Activated T-helper 1 cell treated with Interleukin-2 at 50 U/mL for 16 hours (primary cell): ENCODE measurements around the gene ABL2.
"Not testable (repeated sequence)": the region's sequence is repeated elsewhere in the genome, so short reads cannot be mapped to it uniquely, and the experiment has no call there.

Experiments used
- DNase-seq: peaks from one replicate; pipeline ENCODE4 v3.0.0-alpha.2; 2020; ENCODE audit warnings: low read depth

The ABL2 gene

GRCh38 chr1:179135168-179135567 is 94.3 kb downstream of the ABL2 start:
- not testable (repeated sequence) for DNase-seq

GRCh38 chr1:179129702-179130473 is 99.6 kb downstream of the ABL2 start:
- DNase-seq: no peak

GRCh38 chr1:179128520-179128919 is 101.0 kb downstream of the ABL2 start:
- DNase-seq: no peak

GRCh38 chr1:179127163-179127895 is 102.1 kb downstream of the ABL2 start:
- DNase-seq: no peak

- DNase-seq: no peak
Observed at GRCh38 chr1:179126338-179127060, 103.0 kb downstream of the ABL2 start.

GRCh38 chr1:179124873-179125272 is 104.6 kb downstream of the ABL2 start:
- no peak for DNase-seq

GRCh38 chr1:179121159-179121938 is 108.1 kb downstream of the ABL2 start:
- no peak for DNase-seq

GRCh38 chr1:179120736-179121135 is 108.7 kb downstream of the ABL2 start:
- DNase-seq: no peak

GRCh38 chr1:179119513-179119912 is 110.0 kb downstream of the ABL2 start:
- DNase-seq: no peak

- no peak for DNase-seq
Observed at GRCh38 chr1:179115181-179115580, 114.3 kb downstream of the ABL2 start.

GRCh38 chr1:179108644-179109043 is 120.8 kb downstream of the ABL2 start:
- DNase-seq: no peak

- no peak for DNase-seq
Observed at GRCh38 chr1:179107706-179108629, 121.5 kb downstream of the ABL2 start.

- no peak for DNase-seq
Observed at GRCh38 chr1:179105393-179105792, 124.1 kb downstream of the ABL2 start.

- no peak for DNase-seq
Observed at GRCh38 chr1:179104611-179105250, 124.7 kb downstream of the ABL2 start.

GRCh38 chr1:179103999-179104398 is 125.5 kb downstream of the ABL2 start:
- no peak for DNase-seq

GRCh38 chr1:179101566-179101965 is 127.9 kb downstream of the ABL2 start:
- no peak for DNase-seq

- no peak for DNase-seq
Observed at GRCh38 chr1:179099891-179100290, 129.6 kb downstream of the ABL2 start.

GRCh38 chr1:179095924-179096323 is 133.6 kb downstream of the ABL2 start:
- no peak for DNase-seq

- DNase-seq: no peak
Observed at GRCh38 chr1:179095377-179095776, 134.1 kb downstream of the ABL2 start.

GRCh38 chr1:179094818-179095217 is 134.7 kb downstream of the ABL2 start:
- no peak for DNase-seq
